Prostate gland (tissue), 2 donors: ENCODE results near the gene OLA1. TPM values are rescaled to one million over a fixed set of nuclear protein-coding genes. Genes with fewer than 3 reads are reported as not detected.

ENCODE experiments used
- DNase-seq: peaks from one replicate; pipeline ENCODE4 v3.0.0-alpha.2; 2019; ENCODE audit warnings: low spot score
- H3K27ac ChIP-seq, 2 donors: fragments of 200-600 bp; sonication (generic); 2 replicates each; pipeline ENCODE4 v1.5.1; 2017 to 2019
- H3K27me3 ChIP-seq: fragments of 200-600 bp; sonication (generic); replicated peaks from 2 replicates; pipeline ENCODE4 v1.5.1; 2019; ENCODE audit not compliant: insufficient read depth
- H3K36me3 ChIP-seq, 2 donors: fragments of 200-600 bp; sonication (generic); 1 replicate in 1 of 2; 2 replicates in 1 of 2; pipeline versions ENCODE4 v1.5.1 to v1.8.1; 2017 to 2019
- H3K4me1 ChIP-seq: fragments of 200-600 bp; sonication (generic); replicated peaks from 2 replicates; pipeline ENCODE4 v1.5.1; 2019
- H3K4me3 ChIP-seq, 2 donors: fragments of 200-600 bp; sonication (generic); 2 replicates each; pipeline ENCODE4 v1.5.1; 2017 to 2019
- H3K9me3 ChIP-seq: fragments of 200-600 bp; sonication (generic); 2 replicates; pipeline ENCODE4 v1.5.1; 2017
- POLR2A ChIP-seq: fragments of 450-650 bp; IDR thresholded peaks from one replicate; pipeline ENCODE4 v1.6.1; 2016; ENCODE audit warnings: antibody characterized with exemption, mild to moderate bottlenecking
- POLR2AphosphoS5 ChIP-seq: sonication (generic); formaldehyde crosslinking; IDR thresholded peaks from one replicate; pipeline ENCODE4 v1.6.1; 2017; ENCODE audit warnings: antibody characterized with exemption
- WGBS: methylation state at CpG from one replicate; pipeline ENCODE4 v1.1.5; 2018; 5-methylcytosine and 5-hydroxymethylcytosine counted together
- intact Hi-C: fragments of 100-400 bp; cut with DNase I; formaldehyde crosslinking; loops from one replicate; pipeline ENCODE4 v1.14.2; 2022
- total RNA-seq, 2 donors: library from RNA; depleted of rRNA; stranded (reverse); fragments of >200 nt; gene quantifications; one replicate each; pipeline ENCODE4 v1.1.0, GENCODE V29; 2016
- TF ChIP-seq, protein P1 (sequence below), 4 experiments: fragments of 200-600 bp in 2 of 4; fragments of 450-650 bp in 2 of 4; sonication (generic) in 2 of 4; IDR thresholded peaks; 1 replicate in 3 of 4; 2 replicates in 1 of 4; pipeline ENCODE4 v1.5.1; 2016 to 2019; ENCODE audit warnings: antibody characterized with exemption in 4 of 4, mild to moderate bottlenecking in 2 of 4, moderate library complexity in 2 of 4

The OLA1 gene
- total RNA-seq, result 10 to 100 TPM; 40.9 to 43.9 TPM

DNA sequence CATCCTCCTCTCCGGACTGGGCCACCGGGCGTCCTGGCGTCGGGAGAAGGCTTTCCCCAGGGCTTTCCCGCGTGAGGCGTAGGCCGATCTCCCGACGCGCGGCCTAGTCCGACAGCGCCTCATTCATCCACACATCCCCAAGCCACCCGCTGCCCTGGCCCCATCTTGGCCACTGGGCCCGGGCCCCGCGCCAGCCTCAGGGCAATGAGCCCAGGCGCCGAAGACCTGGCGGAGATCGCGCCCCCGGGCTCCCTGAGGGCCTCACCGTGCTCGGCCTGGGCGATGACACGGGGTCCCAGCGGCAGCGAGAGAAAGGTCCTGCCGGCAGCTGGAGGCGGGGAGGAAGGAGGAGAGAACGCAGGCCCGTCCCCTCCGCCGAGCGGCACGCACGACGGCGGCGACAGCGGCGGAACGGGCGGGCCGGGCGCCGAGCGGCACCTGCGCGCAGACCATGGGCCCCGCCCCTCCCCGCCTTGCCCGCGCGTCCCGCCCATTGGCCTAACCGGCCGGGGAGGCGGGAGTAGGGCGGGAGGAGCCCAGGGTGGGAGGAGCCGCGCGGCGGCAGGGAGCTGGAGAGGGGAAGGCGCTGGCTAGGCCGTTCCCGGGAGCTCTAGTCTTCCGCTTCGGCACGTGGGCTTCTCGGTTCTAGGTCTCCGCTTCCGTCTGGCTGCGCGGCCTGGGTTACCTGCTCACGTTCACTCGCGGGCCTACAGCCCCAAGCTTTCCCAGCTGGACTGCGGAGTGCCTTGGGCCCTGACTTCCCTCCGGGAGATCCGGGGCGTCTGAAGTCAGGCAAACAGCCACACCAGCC, at the start of gene OLA1:
Gene OLA1, minus strand, starts transcription at position 346 of the 811 bp plus-strand sequence. CDS start 1,717 bp downstream, outside the sequence.
- Histone ChIP-seq H3K9me3 (no peaks in the 10 kb centered on the region), H3K27me3 (no peaks in the 10 kb centered on the region), H3K4me3 (peak within 1 kb of the TSS; percentile 66 to 87), H3K36me3 (no peaks in the 10 kb centered on the region), H3K27ac (peak within 1 kb of the TSS; percentile 74 to 85), H3K4me1 (no peaks in the 10 kb centered on the region)
- intact Hi-C loops, result no loop called here
- WGBS, result under 1% methylated on average over 45 of the region's 85 CpGs
- DNase-seq, result peak; percentile 92
- peak; percentile 77 for TF ChIP-seq POLR2A
- TF ChIP-seq POLR2AphosphoS5, result peak; percentile 86
- TF ChIP-seq, protein P1, sequence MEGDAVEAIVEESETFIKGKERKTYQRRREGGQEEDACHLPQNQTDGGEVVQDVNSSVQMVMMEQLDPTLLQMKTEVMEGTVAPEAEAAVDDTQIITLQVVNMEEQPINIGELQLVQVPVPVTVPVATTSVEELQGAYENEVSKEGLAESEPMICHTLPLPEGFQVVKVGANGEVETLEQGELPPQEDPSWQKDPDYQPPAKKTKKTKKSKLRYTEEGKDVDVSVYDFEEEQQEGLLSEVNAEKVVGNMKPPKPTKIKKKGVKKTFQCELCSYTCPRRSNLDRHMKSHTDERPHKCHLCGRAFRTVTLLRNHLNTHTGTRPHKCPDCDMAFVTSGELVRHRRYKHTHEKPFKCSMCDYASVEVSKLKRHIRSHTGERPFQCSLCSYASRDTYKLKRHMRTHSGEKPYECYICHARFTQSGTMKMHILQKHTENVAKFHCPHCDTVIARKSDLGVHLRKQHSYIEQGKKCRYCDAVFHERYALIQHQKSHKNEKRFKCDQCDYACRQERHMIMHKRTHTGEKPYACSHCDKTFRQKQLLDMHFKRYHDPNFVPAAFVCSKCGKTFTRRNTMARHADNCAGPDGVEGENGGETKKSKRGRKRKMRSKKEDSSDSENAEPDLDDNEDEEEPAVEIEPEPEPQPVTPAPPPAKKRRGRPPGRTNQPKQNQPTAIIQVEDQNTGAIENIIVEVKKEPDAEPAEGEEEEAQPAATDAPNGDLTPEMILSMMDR (IDR thresholded peaks at IDR 0.05), result peak in 1 of 4 experiments; percentile 19

DNA sequence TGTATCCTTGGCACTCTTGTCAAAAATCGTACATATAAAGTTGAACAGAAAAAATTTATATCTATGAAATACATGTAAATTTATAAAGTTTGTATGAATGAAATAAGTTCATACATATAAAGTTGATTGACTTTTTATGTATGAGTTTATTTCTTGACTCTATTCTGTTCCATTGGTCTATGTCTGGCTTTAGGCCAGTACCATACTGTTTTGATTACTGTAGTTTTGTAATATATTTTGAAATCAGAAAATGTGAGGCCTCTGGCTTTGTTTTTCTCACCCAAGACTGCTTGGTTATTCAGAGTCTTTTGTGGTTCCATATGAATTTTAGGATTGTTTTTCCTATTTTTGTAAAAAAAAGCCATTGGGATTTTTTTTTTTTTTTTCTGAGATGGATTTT, 44.6 kb upstream of the OLA1 start:
- TF ChIP-seq, protein P1 (IDR thresholded peaks at IDR 0.05), result no peak
- DNase-seq, result no peak
- no peak overlapping the region for H3K27ac ChIP-seq
- H3K4me1 ChIP-seq, result no peaks in the 10 kb centered on the region
- H3K9me3 ChIP-seq, result no peaks in the 10 kb centered on the region
- 100% methylated on average over 1 of the region's 1 CpG for WGBS
- H3K27me3 ChIP-seq, result no peaks in the 10 kb centered on the region
- intact Hi-C loops, result no loop called here
- no peak overlapping the region for H3K4me3 ChIP-seq
- H3K36me3 ChIP-seq, result no peaks in the 10 kb centered on the region

DNA sequence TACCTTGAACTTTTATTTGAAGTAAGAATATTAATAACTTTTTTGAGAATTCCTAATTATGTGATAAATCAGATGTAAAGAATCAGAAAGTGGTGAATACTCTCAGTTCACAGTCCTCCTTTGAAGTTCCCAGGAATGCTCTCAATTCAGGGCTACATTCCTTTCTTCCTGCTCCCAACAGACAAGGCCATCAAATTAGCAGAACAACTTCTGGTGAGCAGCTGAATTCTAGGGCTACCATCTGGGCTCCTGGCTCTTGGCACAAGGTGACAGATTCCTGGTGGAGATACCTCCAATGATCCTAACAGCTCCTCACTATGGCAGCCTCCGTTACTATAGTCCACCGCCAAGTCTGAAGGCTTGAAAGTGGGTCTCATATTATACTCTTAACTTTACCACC, 37.8 kb upstream of the OLA1 start:
- intact Hi-C loops, result no loop called here
- no peaks in the 10 kb centered on the region for H3K4me1 ChIP-seq
- no peak overlapping the region for H3K4me3 ChIP-seq
- DNase-seq, result no peak
- H3K27ac ChIP-seq, result no peak overlapping the region
- H3K9me3 ChIP-seq, result no peaks in the 10 kb centered on the region
- no peaks in the 10 kb centered on the region for H3K27me3 ChIP-seq
- TF ChIP-seq POLR2AphosphoS5 (no peak), POLR2A (no peak)
- TF ChIP-seq, protein P1 (IDR thresholded peaks at IDR 0.05), result no peak
- no peaks in the 10 kb centered on the region for H3K36me3 ChIP-seq
- 75% methylated on average over 2 of the region's 2 CpGs for WGBS

DNA sequence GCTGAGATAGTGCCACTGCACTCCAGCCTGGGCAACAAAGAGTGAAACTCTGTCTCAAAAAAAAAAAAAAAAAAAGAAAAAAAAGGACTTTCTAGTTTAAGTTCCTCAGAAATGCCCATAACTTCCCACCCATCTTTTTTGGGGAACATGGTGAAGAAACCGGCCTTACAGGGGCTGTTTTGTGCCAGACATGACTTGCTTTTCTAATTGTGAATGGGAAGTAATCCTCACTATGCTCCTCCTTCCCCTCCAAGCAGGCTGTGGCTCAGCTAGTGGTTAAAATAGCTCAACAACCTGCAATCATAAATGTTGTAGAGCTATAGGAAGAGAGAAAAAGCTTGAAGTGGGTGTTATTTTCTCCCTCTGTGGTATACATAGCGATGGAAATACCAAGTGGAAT, 34.1 kb upstream of the OLA1 start:
- Histone ChIP-seq H3K4me3 (no peak overlapping the region), H3K4me1 (no peaks in the 10 kb centered on the region), H3K27ac (no peak overlapping the region), H3K9me3 (no peaks in the 10 kb centered on the region), H3K27me3 (no peaks in the 10 kb centered on the region), H3K36me3 (no peaks in the 10 kb centered on the region)
- intact Hi-C loops, result no loop called here
- no peak for DNase-seq
- TF ChIP-seq POLR2AphosphoS5, result no peak
- TF ChIP-seq, protein P1 (IDR thresholded peaks at IDR 0.05), result no peak
- 51% methylated on average over 2 of the region's 2 CpGs for WGBS

DNA sequence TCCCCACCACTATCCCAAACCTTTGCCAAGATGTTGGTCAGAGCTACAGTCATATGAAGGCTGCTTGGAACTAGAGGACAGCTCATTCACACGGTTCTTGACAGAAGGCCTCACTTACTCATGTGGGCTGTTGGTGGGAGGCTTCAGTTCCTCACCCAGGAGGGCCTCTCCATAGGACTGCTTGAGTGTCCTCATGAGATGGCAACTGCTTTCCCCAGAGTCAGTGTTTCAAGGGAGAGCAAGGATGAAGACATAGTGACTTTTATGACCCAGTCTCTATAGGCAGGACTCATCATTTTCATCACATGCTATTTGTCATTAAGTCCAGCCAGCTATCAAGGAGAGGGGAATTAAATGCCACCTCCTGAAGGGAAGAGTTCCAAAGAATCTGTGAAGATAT, 33.4 kb upstream of the OLA1 start:
- Histone ChIP-seq H3K9me3 (no peaks in the 10 kb centered on the region), H3K36me3 (no peaks in the 10 kb centered on the region), H3K27ac (no peak overlapping the region), H3K4me1 (no peaks in the 10 kb centered on the region), H3K27me3 (no peaks in the 10 kb centered on the region), H3K4me3 (no peak overlapping the region)
- WGBS, result 75% methylated on average over 1 of the region's 1 CpG
- intact Hi-C loops, result no loop called here
- no peak for DNase-seq
- TF ChIP-seq, protein P1 (IDR thresholded peaks at IDR 0.05), result no peak
- no peak for TF ChIP-seq POLR2A
- no peak for TF ChIP-seq POLR2AphosphoS5
